Glomerular visceral epithelial cell (primary cell): ENCODE measurements around the gene ZNF547.
A peak's percentile ranks its signal among the peaks of the same experiment; 100 is the strongest.
"Not testable (repeated sequence)": the region's sequence is repeated elsewhere in the genome, so short reads cannot be mapped to it uniquely, and the experiment has no call there.

Source experiments
- DNase-seq: peaks from one replicate; pipeline ENCODE4 v3.0.0-alpha.2; 2016; ENCODE audit errors: extremely low spot score

ZNF547 gene

DNA sequence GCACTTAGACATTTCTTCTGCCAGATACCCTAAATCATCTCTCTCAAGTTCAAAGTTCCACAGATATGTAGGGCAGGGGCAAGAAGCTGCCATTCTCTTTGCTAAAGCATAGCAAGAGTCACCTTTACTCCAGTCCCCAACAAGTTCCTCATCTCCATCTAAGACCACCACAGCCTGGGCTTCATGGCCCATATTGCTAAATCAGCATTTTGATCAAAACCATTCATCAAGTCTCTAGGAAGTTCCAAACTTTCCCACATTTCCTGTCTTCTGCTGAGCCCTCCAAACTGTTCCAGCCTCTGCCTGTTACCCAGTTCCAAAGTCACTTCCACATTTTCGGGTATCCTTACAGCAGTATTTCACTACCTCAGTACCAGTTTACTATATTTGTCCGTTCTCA, 11.3 kb downstream of the ZNF547 start:
- not testable (repeated sequence) for DNase-seq

DNA sequence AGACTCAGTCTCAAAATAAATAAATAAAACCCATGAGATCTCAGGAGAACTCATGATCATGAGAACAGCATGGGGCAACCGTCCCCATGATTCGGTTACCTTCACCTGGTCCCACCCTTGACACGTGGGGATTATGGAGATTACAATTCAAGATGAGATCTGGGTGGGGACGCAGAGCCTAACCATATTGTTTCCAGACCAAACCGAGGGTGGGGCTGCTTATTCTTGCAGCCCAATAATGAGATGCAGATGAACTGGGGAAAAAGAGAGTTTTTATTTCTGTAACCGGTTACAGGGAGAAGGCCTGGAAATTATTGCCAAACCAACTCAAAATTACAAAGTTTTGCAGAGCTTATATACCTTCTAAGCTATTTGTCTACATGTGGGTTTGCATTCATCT, 12.8 kb downstream of the ZNF547 start:
- DNase-seq, result no peak

DNA sequence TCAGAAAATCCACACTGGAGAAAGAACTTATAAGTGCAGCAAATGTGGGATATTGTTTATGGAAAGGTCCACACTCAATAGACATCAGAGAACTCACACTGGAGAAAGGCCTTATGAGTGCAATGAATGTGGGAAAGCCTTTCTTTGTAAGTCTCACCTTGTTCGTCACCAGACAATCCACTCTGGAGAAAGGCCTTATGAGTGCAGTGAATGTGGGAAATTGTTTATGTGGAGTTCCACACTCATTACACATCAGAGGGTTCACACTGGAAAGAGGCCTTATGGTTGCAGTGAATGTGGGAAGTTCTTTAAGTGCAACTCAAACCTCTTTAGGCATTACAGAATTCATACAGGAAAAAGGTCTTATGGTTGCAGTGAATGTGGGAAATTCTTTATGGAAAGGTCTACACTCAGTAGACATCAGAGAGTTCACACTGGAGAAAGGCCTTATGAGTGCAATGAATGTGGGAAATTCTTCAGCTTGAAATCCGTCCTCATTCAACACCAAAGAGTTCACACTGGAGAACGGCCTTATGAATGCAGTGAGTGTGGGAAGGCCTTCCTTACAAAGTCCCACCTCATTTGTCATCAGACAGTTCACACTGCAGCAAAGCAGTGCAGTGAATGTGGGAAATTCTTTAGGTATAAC, 14.3 kb downstream of the ZNF547 start:
- no peak for DNase-seq

DNA sequence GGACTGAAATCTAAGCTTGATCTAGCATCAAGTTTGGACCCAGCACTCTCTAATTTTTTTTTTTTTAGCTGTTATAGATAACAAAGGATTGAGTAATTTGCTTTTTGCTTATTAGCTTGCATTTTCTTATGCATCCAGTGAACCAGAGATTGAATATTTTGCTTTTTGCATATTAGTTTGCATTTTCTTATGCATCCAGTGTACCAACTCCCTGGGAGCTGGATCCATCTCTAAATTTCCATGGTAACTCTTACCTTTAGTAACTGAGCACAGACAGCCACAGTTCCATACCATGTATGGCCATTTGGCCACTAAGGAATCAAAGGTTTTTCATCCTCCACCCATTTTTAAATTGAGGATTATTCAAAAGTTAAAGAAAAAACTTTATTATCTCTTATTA, 17.6 kb downstream of the ZNF547 start:
- DNase-seq, result no peak

DNA sequence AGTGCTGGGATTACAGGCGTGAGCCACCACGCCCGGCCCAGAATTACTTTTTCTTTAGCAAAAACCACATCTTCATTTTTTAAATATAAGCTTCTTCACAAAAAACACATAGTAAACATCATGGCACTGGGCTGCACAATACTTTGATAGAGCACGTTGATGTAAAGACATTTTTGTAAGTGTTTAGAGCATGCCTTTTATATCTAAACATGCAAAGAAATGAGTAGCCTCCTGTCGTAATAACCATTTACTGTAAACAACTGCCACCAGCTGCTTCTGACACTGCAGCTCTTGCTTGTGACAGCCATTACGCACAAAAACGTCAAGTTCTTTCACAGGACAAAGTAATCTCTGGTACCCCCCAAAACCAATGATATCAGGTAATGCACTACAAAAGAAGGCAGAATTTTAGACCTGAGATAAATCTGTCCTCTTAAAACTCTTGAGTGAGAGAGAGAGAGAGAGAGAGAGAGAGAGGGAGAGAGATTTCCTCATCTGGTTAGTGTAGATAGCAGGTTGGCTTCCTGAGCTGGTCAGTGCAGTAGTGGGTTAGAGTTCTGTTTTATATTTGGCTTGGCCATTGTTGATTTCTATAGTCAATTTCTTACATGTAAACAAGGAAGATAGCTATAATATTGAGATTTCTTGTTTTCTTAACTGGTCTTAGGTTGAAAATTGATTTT, 19.6 kb downstream of the ZNF547 start:
- DNase-seq, result no peak

DNA sequence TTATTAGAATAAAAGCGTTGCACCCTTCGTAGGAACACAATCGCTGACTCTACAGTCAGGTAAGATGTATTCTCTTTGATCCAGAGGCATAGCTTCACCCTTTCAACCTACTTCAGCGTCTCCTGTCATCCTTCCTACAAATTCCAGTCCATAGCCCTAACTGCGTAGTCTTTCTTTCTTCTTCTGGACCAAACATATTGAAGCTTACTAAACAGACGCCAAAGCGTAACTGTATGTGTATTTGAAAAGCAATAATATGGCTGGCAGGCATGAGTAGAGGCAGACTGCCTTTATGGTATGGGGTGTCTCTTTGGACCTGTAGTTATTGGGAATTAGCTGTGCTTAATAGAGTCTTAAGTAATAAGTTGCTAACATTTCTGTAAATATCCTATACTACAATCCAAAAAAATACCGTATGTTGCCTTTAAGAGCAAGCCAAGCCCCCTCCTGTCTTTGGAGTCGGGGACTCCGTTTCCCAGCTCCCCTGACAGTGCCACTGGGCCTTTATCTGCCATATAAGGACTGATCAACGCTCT, 25.9 kb downstream of the ZNF547 start:
- no peak for DNase-seq

DNA sequence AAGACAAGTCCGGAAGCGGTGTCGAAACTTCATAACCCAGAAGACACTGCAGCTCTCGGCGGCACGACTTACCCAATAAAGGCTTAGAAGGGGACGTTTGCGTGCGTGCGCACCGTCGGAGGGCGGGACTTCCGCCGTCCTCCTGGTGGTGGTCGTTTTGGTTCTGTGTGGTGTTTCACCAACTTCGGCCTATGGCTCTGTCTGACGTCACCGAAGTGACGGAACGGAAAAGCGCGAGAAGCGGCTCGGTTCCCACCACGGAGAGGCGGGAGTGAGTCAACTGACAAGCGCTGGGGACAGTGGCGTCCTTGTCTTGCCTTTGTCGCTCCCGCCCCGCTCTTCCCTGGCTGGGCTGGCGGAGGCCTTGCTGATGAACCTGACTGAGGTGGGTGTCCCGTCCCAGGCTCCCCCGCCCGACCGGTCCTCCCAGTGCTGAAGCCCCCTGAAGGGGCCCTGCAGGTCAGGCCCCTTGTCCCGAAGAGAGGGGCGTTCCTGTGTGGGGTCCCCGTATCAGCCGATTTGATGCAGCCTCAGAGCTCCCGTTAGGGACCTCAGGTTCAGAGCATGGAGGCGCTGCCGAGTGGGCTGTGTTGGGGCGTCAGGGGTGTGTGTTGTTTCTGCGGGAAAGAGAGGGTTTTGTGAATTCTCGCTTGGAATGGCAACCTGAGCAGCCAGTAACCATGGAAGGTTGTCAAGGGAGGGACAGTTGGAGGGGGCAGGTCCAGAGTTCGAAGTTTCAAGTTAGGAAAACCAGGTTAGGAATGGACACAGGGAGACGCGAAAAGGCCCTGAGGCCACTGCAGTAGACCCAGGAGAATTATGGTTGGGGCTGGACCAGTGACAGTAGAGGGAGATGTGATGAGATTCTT, 26.6 kb downstream of the ZNF547 start, which contains the start of gene ZNF548:
ZNF548 (plus strand) TSS at position 125 of the 869 bp plus-strand sequence; CDS start at position 371, 246 bp downstream.
- DNase-seq, result peak; percentile 97

DNA sequence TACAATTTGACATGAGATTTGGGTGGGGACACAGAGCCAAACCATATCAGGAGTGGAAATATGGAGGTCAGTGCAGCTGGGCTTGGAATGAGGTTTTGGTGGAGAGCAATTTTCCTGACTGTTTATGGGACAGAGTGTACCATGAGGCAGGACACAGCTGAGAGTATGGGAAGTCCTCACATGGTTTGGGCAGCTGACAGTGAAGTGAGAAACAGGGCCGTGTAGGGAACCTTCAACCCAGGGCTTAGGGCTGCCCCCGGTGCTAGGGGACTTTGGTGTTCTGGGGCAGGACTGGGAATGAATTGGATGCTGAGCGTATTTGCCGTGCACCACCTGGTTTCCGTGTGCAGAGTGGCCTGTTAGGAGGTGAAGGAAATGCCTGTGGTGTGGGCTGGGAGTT, 32.4 kb downstream of the ZNF547 start:
- DNase-seq, result no peak

DNA sequence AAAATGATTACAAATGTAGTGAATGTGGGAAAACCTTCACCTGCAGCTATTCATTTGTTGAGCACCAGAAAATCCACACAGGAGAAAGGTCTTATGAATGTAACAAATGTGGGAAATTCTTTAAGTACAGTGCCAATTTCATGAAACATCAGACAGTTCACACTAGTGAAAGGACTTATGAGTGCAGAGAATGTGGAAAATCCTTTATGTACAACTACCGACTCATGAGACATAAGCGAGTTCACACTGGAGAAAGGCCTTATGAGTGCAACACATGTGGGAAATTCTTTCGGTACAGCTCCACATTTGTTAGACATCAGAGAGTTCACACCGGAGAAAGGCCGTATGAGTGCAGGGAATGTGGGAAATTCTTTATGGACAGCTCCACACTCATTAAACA, 35.5 kb downstream of the ZNF547 start:
- no peak for DNase-seq

DNA sequence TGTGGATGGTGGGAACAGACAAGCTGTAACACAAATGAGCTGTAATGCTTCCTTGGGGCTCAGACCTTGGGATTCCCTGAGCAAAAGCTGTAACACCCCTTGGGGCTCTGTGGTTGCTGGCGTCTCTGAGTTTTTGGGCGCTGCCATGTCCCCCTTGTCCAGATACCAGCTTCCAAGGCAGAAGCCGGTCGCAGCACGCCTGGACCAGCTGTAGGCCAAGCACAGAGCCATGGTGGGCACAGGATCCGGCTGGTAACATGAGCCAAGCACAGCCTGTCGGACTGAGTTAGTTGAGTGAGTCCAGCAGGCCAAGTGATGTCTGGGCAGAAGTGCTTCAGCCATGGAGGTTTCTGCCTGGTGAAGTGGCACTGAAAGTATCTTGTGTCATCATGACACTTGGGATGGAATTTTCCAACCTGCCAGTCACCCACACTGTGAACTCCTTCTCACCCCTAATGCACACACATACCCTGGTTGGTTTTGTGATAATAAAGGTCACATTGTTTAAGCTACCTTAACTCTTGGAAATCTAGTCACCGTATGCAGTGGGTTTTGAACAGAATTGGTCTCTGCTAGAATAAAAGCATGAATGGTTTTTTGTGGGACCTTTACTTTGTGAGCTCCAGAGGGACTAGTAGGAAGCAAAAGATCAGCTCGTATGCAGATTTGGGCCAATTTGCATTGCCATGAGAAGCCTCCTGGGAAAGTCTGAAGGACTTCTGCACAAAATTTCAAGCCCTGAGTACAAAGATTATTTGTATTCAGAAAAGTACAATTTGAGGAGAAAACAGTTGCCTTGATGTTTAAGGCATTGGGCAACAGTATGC, 40.6 kb downstream of the ZNF547 start:
- DNase-seq, result no peak

DNA sequence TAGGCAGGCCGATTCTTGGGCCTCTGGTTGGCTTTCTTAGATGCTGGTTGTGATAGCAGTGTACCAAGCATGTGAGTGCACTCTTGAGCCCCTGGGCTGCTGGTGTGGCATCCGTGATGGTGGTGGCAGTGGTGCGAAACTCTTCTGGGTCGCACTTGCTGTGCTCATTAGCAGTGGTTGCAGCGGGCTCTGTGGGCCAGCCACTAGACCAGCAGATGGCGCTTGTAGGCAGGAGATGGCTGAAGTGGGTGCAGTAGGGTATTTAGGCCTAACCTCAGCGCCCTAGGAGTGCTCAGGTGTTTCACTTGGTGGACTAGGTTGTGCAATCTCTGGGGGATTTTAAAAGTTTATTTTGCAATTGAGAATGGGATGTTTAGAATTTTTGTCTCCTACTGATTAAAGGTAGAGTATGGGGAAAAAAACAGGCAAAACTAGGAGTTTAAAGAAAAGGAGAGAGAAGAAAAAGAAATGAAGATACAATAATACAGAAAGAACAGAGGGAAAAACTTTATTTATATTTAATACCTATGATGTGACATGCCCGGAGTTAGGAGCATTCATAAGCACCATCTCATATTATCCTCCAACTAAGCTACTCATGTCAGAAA, 43.3 kb downstream of the ZNF547 start:
- DNase-seq, result peak; percentile 30

DNA sequence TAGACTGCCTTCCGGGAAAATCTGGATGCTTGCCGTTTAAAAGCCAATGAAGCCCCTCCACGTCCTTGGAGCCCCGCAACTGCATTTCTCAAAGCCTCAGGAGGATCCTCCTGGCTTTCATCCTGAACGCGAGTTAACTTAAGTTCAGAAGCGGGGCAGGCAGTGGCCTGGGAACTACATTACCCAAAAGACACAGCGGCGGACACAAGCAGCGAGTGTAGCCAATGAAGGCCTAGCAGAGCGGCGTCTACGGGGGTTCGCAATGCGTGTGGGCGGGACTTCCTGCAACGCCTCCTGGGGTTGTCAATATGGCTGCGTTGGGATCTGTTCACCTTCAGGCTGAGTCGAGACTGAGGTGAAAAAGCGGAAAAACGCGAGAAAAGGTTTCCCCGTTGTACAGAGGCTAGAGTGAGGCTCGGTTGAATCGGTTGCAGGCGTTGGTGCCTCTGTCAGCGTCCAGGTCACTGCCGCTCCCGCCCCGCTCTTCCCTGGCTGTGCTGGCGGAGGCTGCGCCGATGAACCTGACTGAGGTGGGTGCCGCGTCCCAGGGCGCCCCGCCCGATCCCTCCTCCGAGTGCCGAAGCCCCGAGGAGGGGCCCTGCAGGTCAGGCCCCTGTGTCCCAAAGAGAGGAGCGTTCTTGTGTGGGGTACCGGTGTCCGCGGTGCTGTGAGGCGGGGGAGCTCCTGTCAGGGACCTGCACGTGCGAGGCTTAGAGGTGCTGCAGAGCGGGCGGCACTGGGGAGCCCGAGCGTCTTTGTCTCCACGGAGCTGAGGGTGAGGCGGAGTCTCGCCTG, 47.7 kb downstream of the ZNF547 start, which contains the start of gene ZNF17:
ZNF17 (plus strand) TSS at position 285 of the 795 bp plus-strand sequence. CDS start 2,455 bp downstream, outside the sequence.
- peak; percentile 91 for DNase-seq

DNA sequence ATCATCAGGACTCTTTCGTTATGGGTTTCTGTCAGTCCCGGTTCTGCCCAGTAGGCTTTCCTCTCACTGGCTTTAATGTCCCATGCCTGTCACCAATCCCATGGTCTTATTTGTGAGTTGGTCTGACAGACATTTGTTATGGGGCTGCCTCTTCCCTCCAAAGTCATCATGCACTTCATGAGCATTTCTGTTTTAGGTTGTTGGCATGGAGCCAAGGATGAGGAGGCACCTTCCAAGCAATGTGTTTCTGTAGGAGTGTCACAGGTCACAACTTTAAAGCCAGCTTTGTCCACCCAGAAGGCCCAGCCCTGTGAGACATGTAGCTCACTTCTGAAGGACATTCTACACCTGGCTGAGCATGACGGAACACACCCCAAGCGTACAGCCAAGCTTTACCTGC, 56.1 kb downstream of the ZNF547 start:
- DNase-seq, result no peak

DNA sequence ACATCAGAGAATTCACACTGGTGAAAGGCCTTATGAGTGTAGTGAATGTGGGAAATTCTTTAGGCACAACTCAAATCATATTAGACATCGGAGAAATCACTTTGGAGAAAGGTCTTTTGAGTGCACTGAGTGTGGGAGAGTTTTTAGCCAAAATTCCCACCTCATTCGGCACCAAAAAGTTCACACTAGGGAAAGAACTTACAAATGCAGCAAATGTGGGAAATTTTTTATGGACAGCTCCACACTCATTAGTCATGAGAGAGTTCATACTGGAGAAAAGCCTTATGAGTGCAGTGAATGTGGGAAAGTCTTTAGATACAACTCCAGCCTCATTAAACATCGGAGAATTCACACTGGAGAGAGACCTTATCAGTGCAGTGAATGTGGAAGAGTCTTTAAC, 57.7 kb downstream of the ZNF547 start:
- no peak for DNase-seq
